ENCODE results near the gene EBPL.
A peak's percentile ranks its signal among the peaks of the same experiment; 100 is the strongest.
"Not testable (repeated sequence)": the region's sequence is repeated elsewhere in the genome, so short reads cannot be mapped to it uniquely, and the experiment has no call there.

EBPL gene

GRCh38 chr13:49635599-49636433, 55.5 kb downstream of the EBPL start:
- DNase-seq (ENCODE audit: low spot score): no peak

- no peak for DNase-seq (ENCODE audit: low spot score)
Measured at GRCh38 chr13:49633710-49634109, 57.6 kb downstream of the EBPL start.

- no peak for DNase-seq (ENCODE audit: low spot score)
Measured at GRCh38 chr13:49632156-49632555, 59.1 kb downstream of the EBPL start.

- DNase-seq (ENCODE audit: low spot score): no peak
Measured at GRCh38 chr13:49630580-49630979, 60.7 kb downstream of the EBPL start.

- no peak for DNase-seq (ENCODE audit: low spot score)
Measured at GRCh38 chr13:49629947-49630346, 61.3 kb downstream of the EBPL start.

- DNase-seq (ENCODE audit: low spot score): no peak
Measured at GRCh38 chr13:49629196-49629938, 61.9 kb downstream of the EBPL start.

GRCh38 chr13:49627831-49628652, 63.2 kb downstream of the EBPL start, which contains the start of gene ARL11:
ARL11 (plus strand) TSS chr13:49628507; CDS start chr13:49630448, 1,941 bp downstream.
- DNase-seq (ENCODE audit: low spot score): no peak

GRCh38 chr13:49625392-49626079, 65.8 kb downstream of the EBPL start:
- peak; percentile 25 for DNase-seq (ENCODE audit: low spot score)

GRCh38 chr13:49624229-49624628, 67.1 kb downstream of the EBPL start:
- no peak for DNase-seq (ENCODE audit: low spot score)

- DNase-seq (ENCODE audit: low spot score): no peak
Measured at GRCh38 chr13:49622174-49622946, 68.9 kb downstream of the EBPL start.

- DNase-seq (ENCODE audit: low spot score): no peak
Measured at GRCh38 chr13:49620170-49620621, 71.1 kb downstream of the EBPL start.

- DNase-seq (ENCODE audit: low spot score): no peak
Measured at GRCh38 chr13:49616676-49617065, 74.6 kb downstream of the EBPL start.

- no peak for DNase-seq (ENCODE audit: low spot score)
Measured at GRCh38 chr13:49615836-49616675, 75.2 kb downstream of the EBPL start.

GRCh38 chr13:49612042-49612441, 79.2 kb downstream of the EBPL start:
- not testable (repeated sequence) for DNase-seq (ENCODE audit: low spot score)

Measured in RKO (cell line).